Astrocyte of the cerebellum (primary cell): ENCODE results near the gene ECSIT.

Source experiments
- DNase-seq: peaks from one replicate; pipeline ENCODE4 v3.0.0-alpha.2; 2011; ENCODE audit warnings: low read depth
- H3K4me3 ChIP-seq: 2 replicates; pipeline ENCODE4 v1.5.1; 2011; ENCODE audit warnings: mild to moderate bottlenecking, low read depth, low read length, moderate library complexity
- in situ Hi-C: cut with HindIII; loops from 2 replicates; pipeline ENCODE4 v1.10.0; 2017; ENCODE audit warnings: low sequenced_read_pairs
- TF ChIP-seq, protein P1 (sequence below): IDR thresholded peaks from 2 replicates; pipeline ENCODE4 v1.5.1; 2012; ENCODE audit warnings: low read length, low read depth, moderate library complexity, mild to moderate bottlenecking; ENCODE audit errors: missing control alignments

Gene ECSIT

DNA sequence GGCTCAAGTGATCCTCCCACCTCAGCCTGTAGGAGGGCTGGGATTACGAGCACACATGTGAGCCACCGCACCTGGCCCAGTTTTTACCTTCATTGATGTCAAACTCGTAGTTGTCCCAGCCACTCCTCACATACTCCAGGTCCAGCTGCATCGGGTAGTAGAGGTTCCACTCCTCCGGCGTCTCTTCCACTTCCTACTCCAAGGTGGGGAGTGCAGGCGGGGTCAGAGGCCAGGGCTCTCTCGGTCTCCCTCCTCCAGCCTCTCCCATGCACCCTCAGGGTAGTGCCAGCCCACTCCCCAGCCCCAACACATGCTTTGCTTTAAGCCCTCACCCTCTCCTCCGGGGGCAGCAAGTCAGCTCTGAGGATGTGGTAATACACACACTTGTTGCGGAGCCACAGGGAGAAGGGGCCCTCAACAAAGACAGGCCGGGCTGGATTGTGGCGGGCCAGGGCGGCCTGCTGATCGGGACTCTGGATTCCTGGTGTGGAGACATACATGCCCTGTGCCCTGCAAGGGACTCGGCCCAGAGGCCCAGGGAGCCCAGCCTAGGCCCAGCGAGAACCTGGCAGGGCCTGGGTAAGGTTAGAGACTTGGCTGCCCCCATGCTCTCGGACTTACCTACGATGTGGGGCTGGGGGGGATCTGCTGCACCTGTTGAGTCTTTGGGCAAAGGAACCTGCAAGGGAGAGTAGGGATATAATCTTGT, 21.4 kb downstream of the ECSIT start:
- H3K4me3 ChIP-seq: no peak overlapping the region
- DNase-seq: no peak
- TF ChIP-seq, protein P1, sequence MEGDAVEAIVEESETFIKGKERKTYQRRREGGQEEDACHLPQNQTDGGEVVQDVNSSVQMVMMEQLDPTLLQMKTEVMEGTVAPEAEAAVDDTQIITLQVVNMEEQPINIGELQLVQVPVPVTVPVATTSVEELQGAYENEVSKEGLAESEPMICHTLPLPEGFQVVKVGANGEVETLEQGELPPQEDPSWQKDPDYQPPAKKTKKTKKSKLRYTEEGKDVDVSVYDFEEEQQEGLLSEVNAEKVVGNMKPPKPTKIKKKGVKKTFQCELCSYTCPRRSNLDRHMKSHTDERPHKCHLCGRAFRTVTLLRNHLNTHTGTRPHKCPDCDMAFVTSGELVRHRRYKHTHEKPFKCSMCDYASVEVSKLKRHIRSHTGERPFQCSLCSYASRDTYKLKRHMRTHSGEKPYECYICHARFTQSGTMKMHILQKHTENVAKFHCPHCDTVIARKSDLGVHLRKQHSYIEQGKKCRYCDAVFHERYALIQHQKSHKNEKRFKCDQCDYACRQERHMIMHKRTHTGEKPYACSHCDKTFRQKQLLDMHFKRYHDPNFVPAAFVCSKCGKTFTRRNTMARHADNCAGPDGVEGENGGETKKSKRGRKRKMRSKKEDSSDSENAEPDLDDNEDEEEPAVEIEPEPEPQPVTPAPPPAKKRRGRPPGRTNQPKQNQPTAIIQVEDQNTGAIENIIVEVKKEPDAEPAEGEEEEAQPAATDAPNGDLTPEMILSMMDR: no peak
- in situ Hi-C loops: no loop called here

DNA sequence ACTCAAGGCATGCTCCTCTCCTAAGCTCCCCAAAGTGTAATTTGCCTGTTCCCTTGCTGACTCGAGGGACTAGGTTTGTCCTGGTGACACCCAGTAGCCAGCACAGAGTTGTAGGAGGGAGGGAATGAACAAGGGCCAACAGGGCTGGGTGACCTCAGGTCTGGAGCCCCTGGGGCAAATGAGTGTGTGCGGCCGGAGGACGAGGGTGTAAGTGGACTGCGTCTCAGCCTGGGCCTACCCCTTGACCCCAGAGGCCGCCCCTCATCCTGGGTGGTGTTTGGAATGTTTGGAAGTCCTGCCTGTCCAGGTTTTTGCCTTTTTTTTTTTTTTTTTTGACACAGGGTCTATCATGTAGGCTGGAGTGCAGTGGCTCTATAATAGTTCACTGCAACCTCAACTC, 22.0 kb downstream of the ECSIT start:
- H3K4me3 ChIP-seq: no peak overlapping the region
- in situ Hi-C loops: no loop called here
- DNase-seq: no peak
- TF ChIP-seq, protein P1: no peak

DNA sequence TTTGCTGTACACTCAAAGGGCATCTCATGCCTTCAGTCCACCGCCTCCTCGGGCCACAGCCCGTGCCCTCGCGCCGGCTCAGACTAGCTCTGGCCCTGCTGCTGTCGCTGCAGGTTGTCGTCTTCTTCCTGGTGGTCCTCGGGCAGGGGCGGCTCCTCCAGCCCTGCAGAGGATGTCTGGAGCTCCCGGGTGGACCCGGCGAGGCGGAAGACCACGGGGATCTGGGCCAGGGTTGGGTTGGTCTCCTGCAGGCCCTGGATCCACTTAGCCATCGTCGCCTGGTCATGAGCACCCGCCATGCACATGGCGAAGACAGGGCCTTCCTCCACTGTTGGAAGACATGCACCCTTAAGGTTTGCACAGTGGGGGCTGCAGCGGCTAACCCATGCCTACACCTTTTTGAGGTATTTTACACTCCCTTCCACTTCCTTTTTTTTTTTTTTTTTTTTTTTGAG, 22.8 kb downstream of the ECSIT start:
- no peak for DNase-seq
- peak overlapping the region; percentile 68 for H3K4me3 ChIP-seq
- TF ChIP-seq, protein P1: no peak
- in situ Hi-C loops: no loop called here

DNA sequence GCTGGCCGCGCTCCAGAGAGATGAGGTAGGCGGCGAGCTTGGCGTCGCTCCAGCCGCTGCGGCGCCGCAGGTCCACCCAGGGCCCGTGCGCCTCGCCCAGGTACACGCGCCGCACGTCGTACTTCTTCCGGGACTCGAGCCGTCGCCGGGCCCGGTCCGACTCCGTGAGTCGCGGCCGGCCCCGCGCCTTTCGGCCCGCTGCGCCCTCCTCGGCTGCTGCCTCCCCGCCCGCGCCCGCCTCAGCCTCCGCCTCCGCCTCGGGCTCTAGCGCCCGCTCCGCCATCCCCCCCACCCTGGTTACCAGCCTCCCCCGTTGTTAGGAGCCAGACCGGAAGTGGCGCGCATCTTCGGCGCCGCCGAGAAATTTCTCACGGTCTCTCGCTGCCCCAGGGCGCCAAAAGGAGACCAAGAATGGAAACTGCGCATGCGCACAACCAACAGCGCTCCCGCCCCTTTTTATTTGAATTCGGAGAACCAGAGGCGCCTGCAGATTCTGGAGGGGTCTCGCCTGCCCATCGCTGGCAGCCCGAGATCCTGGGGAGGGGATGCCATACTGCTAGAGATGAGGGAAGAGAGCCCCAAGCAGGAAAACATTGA, 23.3 kb downstream of the ECSIT start, which contains the start of gene ZNF653:
Gene ZNF653, minus strand, starts transcription at position 336 of the 597 bp plus-strand sequence. Its CDS starts 53 bp downstream, at position 283.
- in situ Hi-C loops: no loop called here
- TF ChIP-seq, protein P1: no peak
- DNase-seq: peak; percentile 91
- peak within 1 kb of the TSS; percentile 68 for H3K4me3 ChIP-seq

DNA sequence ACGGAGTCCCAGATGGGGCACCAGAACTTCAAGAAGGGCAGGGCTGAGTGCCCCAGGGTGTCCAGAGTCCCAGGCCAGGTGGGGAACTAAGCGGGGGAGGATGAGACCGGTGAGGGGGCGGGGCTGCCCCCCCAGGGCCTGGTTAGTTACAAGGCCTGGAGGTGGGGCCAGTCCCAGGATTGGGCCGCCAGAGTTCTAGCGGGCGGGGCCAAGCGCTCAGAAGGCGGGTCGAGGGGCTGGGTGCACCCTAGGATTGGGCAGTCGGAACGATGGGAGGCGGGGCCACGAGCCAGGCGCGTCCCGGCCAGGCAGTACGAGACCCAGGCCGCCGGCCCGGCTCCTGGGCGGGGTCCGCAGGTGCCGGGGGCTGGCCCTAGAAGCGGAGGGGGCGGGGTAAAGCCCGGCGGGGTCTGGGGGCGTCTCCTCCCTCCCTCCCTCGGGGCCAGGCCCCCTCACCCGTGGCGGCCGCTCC, 23.9 kb downstream of the ECSIT start:
- DNase-seq: peak; percentile 83
- in situ Hi-C loops: no loop called here
- TF ChIP-seq, protein P1: no peak
- peak overlapping the region; percentile 68 for H3K4me3 ChIP-seq

DNA sequence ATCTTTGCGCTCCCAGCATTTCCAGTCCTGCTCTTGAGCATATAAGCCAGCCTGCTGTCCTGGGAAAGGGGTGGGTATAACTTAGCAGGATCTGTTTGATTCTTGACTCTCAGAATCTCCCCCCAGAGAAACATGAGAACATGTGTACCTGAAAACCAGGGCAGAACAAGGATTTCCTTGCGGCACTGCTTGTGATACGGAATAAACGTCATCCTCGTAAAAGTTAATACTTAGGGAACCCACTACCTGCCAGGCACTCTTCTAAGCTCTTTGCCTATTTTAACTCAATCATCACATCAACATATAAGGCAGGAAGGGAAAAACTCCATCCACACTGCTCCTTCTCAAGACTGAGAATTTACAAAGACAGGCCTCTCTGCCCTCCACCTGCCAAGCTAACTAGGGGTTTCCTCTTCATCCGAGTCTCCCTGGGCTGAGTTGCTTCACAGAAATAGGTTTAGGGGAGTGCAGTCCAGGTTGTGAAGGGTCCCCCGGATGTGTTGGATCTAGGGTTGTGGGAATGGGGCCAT, 24.4 kb downstream of the ECSIT start:
- H3K4me3 ChIP-seq: peak overlapping the region; percentile 68
- TF ChIP-seq, protein P1: no peak
- in situ Hi-C loops: no loop called here
- no peak for DNase-seq
